Kidney epithelial cell (primary cell): Measurements from ENCODE around the gene SLC25A43. TPM values are rescaled to one million over a fixed set of nuclear protein-coding genes. Genes with fewer than 3 reads are reported as not detected.
"Not testable (repeated sequence)": the region's sequence is repeated elsewhere in the genome, so short reads cannot be mapped to it uniquely, and the experiment has no call there.

Source experiments
- DNase-seq: peaks from one replicate; pipeline ENCODE4 v3.0.0-alpha.2; 2010; ENCODE audit warnings: low read depth
- H3K27me3 ChIP-seq: 2 replicates; pipeline ENCODE4 v1.6.0; 2011; ENCODE audit warnings: low read length; ENCODE audit not compliant: control insufficient read depth, insufficient read depth
- H3K36me3 ChIP-seq: 2 replicates; pipeline ENCODE4 v1.5.1; 2011; ENCODE audit warnings: low read length; ENCODE audit not compliant: control insufficient read depth, insufficient read depth
- H3K4me3 ChIP-seq: 2 replicates; pipeline ENCODE4 v1.5.1; 2011; ENCODE audit warnings: low read depth, mild to moderate bottlenecking, control low read depth, low read length
- total RNA-seq: library from RNA; depleted of rRNA; stranded (reverse); fragments of >200 nt; gene quantifications from 2 replicates; pipeline ENCODE4 v1.2.3, GENCODE V29; 2015
- TF ChIP-seq, protein P1 (sequence below): IDR thresholded peaks from 2 replicates; pipeline ENCODE4 v1.5.1; 2011; ENCODE audit warnings: mild to moderate bottlenecking, moderate library complexity, low read length, control low read depth, inconsistent platforms; ENCODE audit not compliant: insufficient read depth, poor library complexity, severe bottlenecking

Gene SLC25A43
- total RNA-seq, 1 donor from 2014 or later = 9.8 TPM

- no peaks in the 10 kb centered on the region for H3K36me3 ChIP-seq
- TF ChIP-seq, protein P1, sequence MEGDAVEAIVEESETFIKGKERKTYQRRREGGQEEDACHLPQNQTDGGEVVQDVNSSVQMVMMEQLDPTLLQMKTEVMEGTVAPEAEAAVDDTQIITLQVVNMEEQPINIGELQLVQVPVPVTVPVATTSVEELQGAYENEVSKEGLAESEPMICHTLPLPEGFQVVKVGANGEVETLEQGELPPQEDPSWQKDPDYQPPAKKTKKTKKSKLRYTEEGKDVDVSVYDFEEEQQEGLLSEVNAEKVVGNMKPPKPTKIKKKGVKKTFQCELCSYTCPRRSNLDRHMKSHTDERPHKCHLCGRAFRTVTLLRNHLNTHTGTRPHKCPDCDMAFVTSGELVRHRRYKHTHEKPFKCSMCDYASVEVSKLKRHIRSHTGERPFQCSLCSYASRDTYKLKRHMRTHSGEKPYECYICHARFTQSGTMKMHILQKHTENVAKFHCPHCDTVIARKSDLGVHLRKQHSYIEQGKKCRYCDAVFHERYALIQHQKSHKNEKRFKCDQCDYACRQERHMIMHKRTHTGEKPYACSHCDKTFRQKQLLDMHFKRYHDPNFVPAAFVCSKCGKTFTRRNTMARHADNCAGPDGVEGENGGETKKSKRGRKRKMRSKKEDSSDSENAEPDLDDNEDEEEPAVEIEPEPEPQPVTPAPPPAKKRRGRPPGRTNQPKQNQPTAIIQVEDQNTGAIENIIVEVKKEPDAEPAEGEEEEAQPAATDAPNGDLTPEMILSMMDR = no peak
- no peaks in the 10 kb centered on the region for H3K27me3 ChIP-seq
- no peak for DNase-seq
- H3K4me3 ChIP-seq = no peak overlapping the region
Measured at GRCh38 chrX:119424999-119425398, 25.9 kb downstream of the SLC25A43 start.

GRCh38 chrX:119427024-119427794, 28.1 kb downstream of the SLC25A43 start:
- no peak overlapping the region for H3K4me3 ChIP-seq
- DNase-seq = no peak
- TF ChIP-seq, protein P1 = no peak
- H3K27me3 ChIP-seq = no peaks in the 10 kb centered on the region
- H3K36me3 ChIP-seq = no peaks in the 10 kb centered on the region

- H3K27me3 ChIP-seq = no peaks in the 10 kb centered on the region
- H3K4me3 ChIP-seq = no peak overlapping the region
- no peaks in the 10 kb centered on the region for H3K36me3 ChIP-seq
- no peak for DNase-seq
- TF ChIP-seq, protein P1 = no peak
Measured at GRCh38 chrX:119427795-119428185, 28.7 kb downstream of the SLC25A43 start.

DNA sequence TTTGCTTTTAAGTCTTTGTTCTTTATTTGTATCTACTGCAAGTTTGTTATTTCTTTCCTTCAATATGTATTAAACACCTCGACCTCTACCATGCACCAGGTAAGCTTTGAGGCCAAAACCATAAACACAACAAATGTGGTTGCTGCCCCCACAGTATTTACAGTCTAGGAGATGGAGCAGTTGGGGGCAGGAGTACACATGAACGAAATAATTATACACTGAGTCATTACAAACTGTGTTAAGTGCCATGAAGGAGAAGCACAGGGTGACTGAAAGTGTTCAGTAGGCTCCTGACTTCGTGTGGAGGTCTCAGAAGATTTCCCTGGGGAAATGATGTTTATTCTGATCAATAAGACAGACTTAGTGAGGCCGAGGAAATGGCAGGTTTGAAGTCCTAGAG, 30.3 kb downstream of the SLC25A43 start:
- H3K4me3 ChIP-seq = no peak overlapping the region
- H3K36me3 ChIP-seq = no peaks in the 10 kb centered on the region
- DNase-seq = no peak
- TF ChIP-seq, protein P1 = no peak
- no peaks in the 10 kb centered on the region for H3K27me3 ChIP-seq

DNA sequence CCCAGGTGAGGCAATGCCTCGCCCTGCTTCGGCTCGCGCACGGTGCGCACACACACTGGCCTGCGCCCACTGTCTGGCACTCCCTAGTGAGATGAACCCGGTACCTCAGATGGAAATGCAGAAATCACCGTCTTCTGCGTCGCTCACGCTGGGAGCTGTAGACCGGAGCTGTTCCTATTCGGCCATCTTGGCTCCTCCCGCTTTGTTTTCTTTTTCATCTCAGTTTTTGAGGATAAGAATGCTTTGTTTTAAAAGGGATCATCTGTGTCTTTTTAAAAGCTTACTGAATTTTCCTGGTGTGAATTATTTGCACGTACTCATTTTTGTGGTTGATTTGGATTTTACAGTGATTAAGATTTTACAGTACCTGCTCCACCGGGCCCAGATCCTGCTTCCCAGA, 42.2 kb downstream of the SLC25A43 start:
- H3K27me3 ChIP-seq, H3K4me3 ChIP-seq, H3K36me3 ChIP-seq, DNase-seq: not testable (repeated sequence)

GRCh38 chrX:119442286-119442685, 43.1 kb downstream of the SLC25A43 start:
- no peak overlapping the region for H3K4me3 ChIP-seq
- TF ChIP-seq, protein P1 = no peak

More at GRCh38 chrX:119442286-119442685, 43.1 kb downstream of the SLC25A43 start:
- H3K36me3 ChIP-seq = no peaks in the 10 kb centered on the region
- DNase-seq = no peak
- no peaks in the 10 kb centered on the region for H3K27me3 ChIP-seq
